ENCODE measurements around the gene KRTAP10-10.

DNA sequence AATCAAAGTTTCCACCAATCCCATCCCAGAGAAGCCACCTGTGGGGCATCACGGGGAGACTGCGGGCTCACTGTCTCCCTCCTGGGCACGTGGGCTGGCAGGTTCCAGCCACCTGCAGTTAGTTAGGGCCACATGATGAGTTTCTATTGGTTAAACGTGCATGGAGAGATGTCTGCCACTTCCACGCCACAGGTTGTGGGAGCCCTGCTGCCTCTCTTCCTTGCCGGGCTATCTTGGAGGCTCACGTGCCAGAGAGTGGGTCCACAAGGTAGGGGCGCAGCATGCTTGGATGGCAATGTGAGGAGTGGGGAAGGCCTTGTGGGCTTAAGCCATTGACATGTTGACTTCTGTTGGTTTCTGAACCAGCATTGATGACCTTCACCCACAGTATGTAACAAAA lies 33.2 kb upstream of the KRTAP10-10 start:
- TF ChIP-seq, protein P1, sequence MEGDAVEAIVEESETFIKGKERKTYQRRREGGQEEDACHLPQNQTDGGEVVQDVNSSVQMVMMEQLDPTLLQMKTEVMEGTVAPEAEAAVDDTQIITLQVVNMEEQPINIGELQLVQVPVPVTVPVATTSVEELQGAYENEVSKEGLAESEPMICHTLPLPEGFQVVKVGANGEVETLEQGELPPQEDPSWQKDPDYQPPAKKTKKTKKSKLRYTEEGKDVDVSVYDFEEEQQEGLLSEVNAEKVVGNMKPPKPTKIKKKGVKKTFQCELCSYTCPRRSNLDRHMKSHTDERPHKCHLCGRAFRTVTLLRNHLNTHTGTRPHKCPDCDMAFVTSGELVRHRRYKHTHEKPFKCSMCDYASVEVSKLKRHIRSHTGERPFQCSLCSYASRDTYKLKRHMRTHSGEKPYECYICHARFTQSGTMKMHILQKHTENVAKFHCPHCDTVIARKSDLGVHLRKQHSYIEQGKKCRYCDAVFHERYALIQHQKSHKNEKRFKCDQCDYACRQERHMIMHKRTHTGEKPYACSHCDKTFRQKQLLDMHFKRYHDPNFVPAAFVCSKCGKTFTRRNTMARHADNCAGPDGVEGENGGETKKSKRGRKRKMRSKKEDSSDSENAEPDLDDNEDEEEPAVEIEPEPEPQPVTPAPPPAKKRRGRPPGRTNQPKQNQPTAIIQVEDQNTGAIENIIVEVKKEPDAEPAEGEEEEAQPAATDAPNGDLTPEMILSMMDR (IDR thresholded peaks at IDR 0.05; ENCODE audit: low read depth, low read length, missing input control): no peak
- TF ChIP-seq TAF1 (conservative IDR thresholded peaks at IDR 0.05) (no peak), EGR1 (IDR thresholded peaks at IDR 0.05; ENCODE audit: low read depth in 2 of 2) (no peak), YY1 (IDR thresholded peaks at IDR 0.05) (no peak), GABPA (IDR thresholded peaks at IDR 0.05 in 1 of 2, conservative IDR thresholded peaks at IDR 0.05 in 1 of 2) (no peak)
- TF ChIP-seq, protein P2, sequence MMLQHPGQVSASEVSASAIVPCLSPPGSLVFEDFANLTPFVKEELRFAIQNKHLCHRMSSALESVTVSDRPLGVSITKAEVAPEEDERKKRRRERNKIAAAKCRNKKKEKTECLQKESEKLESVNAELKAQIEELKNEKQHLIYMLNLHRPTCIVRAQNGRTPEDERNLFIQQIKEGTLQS (IDR thresholded peaks at IDR 0.05): no peak

All from liver (tissue), 3 donors.